Neuronal stem cell (in vitro differentiated cells): ENCODE results near the gene KCNJ6.

ENCODE experiments used
- DNase-seq: peaks from one replicate; pipeline ENCODE4 v3.0.0-alpha.2; 2013; ENCODE audit warnings: low spot score
- H2AFZ ChIP-seq: one replicate; pipeline ENCODE4 v1.6.1; 2013; ENCODE audit warnings: mild to moderate bottlenecking, low read length, inconsistent platforms
- H2AK5ac ChIP-seq: 2 replicates; pipeline ENCODE4 v1.6.1; 2013; ENCODE audit warnings: low read depth, mild to moderate bottlenecking, inconsistent platforms, low read length, moderate library complexity, mixed read lengths
- H2BK120ac ChIP-seq: 2 replicates; pipeline ENCODE4 v1.6.1; 2013; ENCODE audit warnings: low read depth, mild to moderate bottlenecking, inconsistent platforms, low read length, moderate library complexity, mixed read lengths
- H2BK12ac ChIP-seq: one replicate; pipeline ENCODE4 v1.6.1; 2013; ENCODE audit warnings: low read length, inconsistent platforms
- H2BK15ac ChIP-seq: 2 replicates; pipeline ENCODE4 v1.6.1; 2013; ENCODE audit warnings: mild to moderate bottlenecking, low read length, inconsistent platforms, mixed read lengths
- H2BK5ac ChIP-seq: one replicate; pipeline ENCODE4 v1.6.1; 2013; ENCODE audit warnings: inconsistent platforms, mild to moderate bottlenecking, low read length, moderate library complexity
- H3K14ac ChIP-seq: one replicate; pipeline ENCODE4 v1.6.1; 2013; ENCODE audit warnings: low read length, inconsistent platforms
- H3K18ac ChIP-seq: 2 replicates; pipeline ENCODE4 v1.6.1; 2013; ENCODE audit warnings: low read length, inconsistent platforms
- H3K23ac ChIP-seq: 2 replicates; pipeline ENCODE4 v1.6.1; 2013; ENCODE audit warnings: low read depth, mild to moderate bottlenecking, mixed read lengths, low read length, inconsistent platforms; ENCODE audit not compliant: poor library complexity
- H3K27ac ChIP-seq: replicated peaks from 3 replicates; pipeline ENCODE4 v1.5.1; 2013; ENCODE audit warnings: low read length, inconsistent platforms
- H3K27me3 ChIP-seq, 3 experiments: 2 replicates each; pipeline ENCODE4 v1.6.1; 2013; ENCODE audit warnings: low read length in 3 of 3, mild to moderate bottlenecking in 2 of 3, inconsistent platforms in 1 of 3, low read depth in 1 of 3, mixed read lengths in 1 of 3, moderate library complexity in 1 of 3; ENCODE audit not compliant: control insufficient read depth in 3 of 3, insufficient read depth in 3 of 3
- H3K36me3 ChIP-seq, 2 donors: replicated peaks in 1 of 2; 2 replicates each; pipeline ENCODE4 v1.6.1; 2013; ENCODE audit warnings: low read length in 2 of 2; ENCODE audit not compliant: control insufficient read depth in 2 of 2, insufficient read depth in 2 of 2
- H3K4ac ChIP-seq: 2 replicates; pipeline ENCODE4 v1.6.1; 2013; ENCODE audit warnings: inconsistent platforms, mild to moderate bottlenecking, low read length, moderate library complexity
- H3K4me1 ChIP-seq, 2 donors: 1 replicate in 1 of 2; 2 replicates in 1 of 2; pipeline ENCODE4 v1.6.1; 2013; ENCODE audit warnings: low read length in 2 of 2, low read depth in 1 of 2; ENCODE audit not compliant: control insufficient read depth in 2 of 2, insufficient read depth in 1 of 2
- H3K4me2 ChIP-seq: one replicate; pipeline ENCODE4 v1.6.1; 2013; ENCODE audit warnings: mild to moderate bottlenecking, low read length, inconsistent platforms; ENCODE audit not compliant: insufficient read depth, poor library complexity, severe bottlenecking
- H3K4me3 ChIP-seq, 2 donors: 2 replicates each; pipeline ENCODE4 v1.5.1; 2013; ENCODE audit warnings: low read length in 2 of 2, mild to moderate bottlenecking in 2 of 2, inconsistent platforms in 1 of 2, moderate library complexity in 1 of 2
- H3K79me1 ChIP-seq: one replicate; pipeline ENCODE4 v1.6.1; 2013; ENCODE audit warnings: low read depth, mild to moderate bottlenecking, inconsistent platforms, low read length, moderate library complexity
- H3K9ac ChIP-seq: one replicate; pipeline ENCODE4 v1.6.1; 2013; ENCODE audit warnings: mild to moderate bottlenecking, low read depth, low read length, inconsistent platforms; ENCODE audit not compliant: poor library complexity
- H3K9me3 ChIP-seq, 2 donors: replicated peaks in 1 of 2; 2 replicates each; pipeline versions ENCODE3 to v1.6.1; 2013; ENCODE audit warnings: low read length in 2 of 2, mild to moderate bottlenecking in 2 of 2, inconsistent platforms in 1 of 2, low read depth in 1 of 2, mixed read lengths in 1 of 2, moderate library complexity in 1 of 2; ENCODE audit not compliant: control insufficient read depth in 2 of 2, insufficient read depth in 1 of 2
- H4K8ac ChIP-seq: one replicate; pipeline ENCODE4 v1.6.1; 2013; ENCODE audit warnings: low read depth, mild to moderate bottlenecking, inconsistent platforms, low read length, moderate library complexity
- H4K91ac ChIP-seq: one replicate; pipeline ENCODE4 v1.6.1; 2013; ENCODE audit warnings: low read length, low read depth, mild to moderate bottlenecking, inconsistent platforms; ENCODE audit not compliant: poor library complexity
- WGBS, 2 donors: extraction: QIAGEN DNeasy Blood & Tissue Kit; methylation state at CpG; one replicate each; pipeline ENCODE4 v1.1.7; 2013; ENCODE audit warnings: missing lambda C conversion rate in 2 of 2, mixed read lengths in 1 of 2; ENCODE audit not compliant: insufficient read length in 2 of 2, insufficient replicate concordance in 1 of 2; ENCODE audit errors: extremely low coverage in 2 of 2; 5-methylcytosine and 5-hydroxymethylcytosine counted together

The KCNJ6 gene

DNA sequence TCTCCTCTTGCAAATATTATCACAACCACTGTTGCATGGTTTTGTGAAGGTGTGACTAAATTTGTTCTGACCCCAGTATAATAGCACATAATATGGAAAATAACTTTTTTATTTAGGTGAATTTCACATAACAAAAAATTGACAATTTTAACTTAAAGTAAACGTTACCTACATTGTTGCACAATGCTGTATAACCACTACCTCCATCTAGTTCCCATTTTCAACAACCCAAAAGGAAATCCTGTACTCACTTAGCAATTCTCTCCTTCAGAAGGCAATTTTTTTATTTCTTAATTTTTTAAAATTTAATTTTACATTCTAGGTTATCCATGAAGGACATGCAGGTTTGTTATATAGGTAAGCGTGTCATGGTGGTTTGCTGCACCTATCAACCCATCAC lies 95.2 kb downstream of the KCNJ6 start:
- Histone ChIP-seq H3K14ac (no peak overlapping the region), H3K36me3 (no peaks in the 10 kb centered on the region), H3K4ac (no peak overlapping the region), H4K8ac (no peak overlapping the region), H3K79me1 (no peaks in the 10 kb centered on the region), H3K4me1 (peaks cover 5 to 35% of the 10 kb centered on the region in 2 donors), H3K4me3 (no peak overlapping the region), H2BK5ac (no peak overlapping the region), H2BK12ac (no peak overlapping the region), H3K27ac (no peak overlapping the region), H2BK15ac (no peak overlapping the region), H3K23ac (no peak overlapping the region), H2BK120ac (no peak overlapping the region), H2AK5ac (no peak overlapping the region), H3K9ac (no peak overlapping the region), H3K4me2 (no peak overlapping the region), H2AFZ (no peak overlapping the region), H3K18ac (no peak overlapping the region), H3K27me3 (no peaks in the 10 kb centered on the region), H3K9me3 (peaks cover 0 to 2% of the 10 kb centered on the region in 2 donors), H4K91ac (no peak overlapping the region)
- WGBS, 2 donors: no CpG with 5 or more reads among the region's 2 CpGs
- DNase-seq: no peak

DNA sequence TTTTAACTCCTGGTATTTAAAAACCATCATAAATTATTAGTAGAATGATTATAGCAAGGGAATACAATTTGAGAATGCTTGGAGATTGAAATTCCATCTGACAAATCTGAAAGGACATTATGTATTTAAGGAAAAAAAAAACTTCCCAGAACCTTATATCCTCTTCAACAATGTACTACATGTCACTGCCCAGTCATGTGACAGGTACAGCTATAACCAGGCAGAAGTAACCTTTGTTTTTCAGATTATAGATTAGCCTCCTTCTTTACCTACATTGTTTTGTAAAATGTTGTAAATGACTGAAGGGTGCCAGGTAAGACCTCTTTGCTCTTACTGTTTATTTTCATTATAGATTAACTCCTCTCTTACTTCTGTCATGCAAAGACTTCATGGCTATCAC lies 96.9 kb downstream of the KCNJ6 start:
- Histone ChIP-seq H3K4me2 (no peak overlapping the region), H2AK5ac (no peak overlapping the region), H2AFZ (no peak overlapping the region), H3K9ac (no peak overlapping the region), H3K23ac (no peak overlapping the region), H2BK12ac (no peak overlapping the region), H3K14ac (no peak overlapping the region), H3K9me3 (peaks cover 0 to 2% of the 10 kb centered on the region in 2 donors), H3K4me1 (peaks cover 5 to 35% of the 10 kb centered on the region in 2 donors), H3K79me1 (no peaks in the 10 kb centered on the region), H3K4me3 (no peak overlapping the region), H2BK15ac (no peak overlapping the region), H4K8ac (no peak overlapping the region), H2BK120ac (no peak overlapping the region), H3K36me3 (no peaks in the 10 kb centered on the region), H3K18ac (no peak overlapping the region), H2BK5ac (no peak overlapping the region), H3K27me3 (no peaks in the 10 kb centered on the region), H4K91ac (no peak overlapping the region), H3K27ac (no peak overlapping the region), H3K4ac (no peak overlapping the region)
- no peak for DNase-seq

DNA sequence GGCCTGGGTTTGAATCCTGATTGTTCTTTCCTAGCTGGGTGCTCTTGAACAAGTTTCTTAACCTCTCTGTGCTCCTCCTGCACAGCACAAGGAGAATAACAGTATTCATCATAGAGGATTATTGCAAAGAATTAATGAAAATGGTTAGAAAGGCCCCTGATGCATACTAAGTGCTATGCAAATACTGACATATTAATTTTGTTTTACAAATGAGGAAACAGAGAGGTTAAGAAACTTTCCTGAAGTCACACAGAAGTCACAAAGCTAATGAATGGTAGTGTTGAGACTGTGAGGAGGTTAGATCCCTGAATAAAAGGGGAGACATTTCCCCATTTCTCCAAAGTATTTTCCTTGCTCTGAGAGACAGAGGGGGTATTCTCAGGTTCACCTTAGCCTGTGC lies 99.0 kb downstream of the KCNJ6 start:
- H3K79me1 ChIP-seq: no peaks in the 10 kb centered on the region
- no peak for DNase-seq
- peaks cover 5 to 24% of the 10 kb centered on the region in 2 donors for H3K4me1 ChIP-seq
- no peak overlapping the region for H4K8ac ChIP-seq
- no peaks in the 10 kb centered on the region for H3K36me3 ChIP-seq
- no peak overlapping the region for H2BK15ac ChIP-seq
- no peak overlapping the region for H2AK5ac ChIP-seq
- H3K4ac ChIP-seq: no peak overlapping the region
- H3K18ac ChIP-seq: no peak overlapping the region
- no peak overlapping the region for H2BK120ac ChIP-seq
- no peak overlapping the region for H3K27ac ChIP-seq
- H3K27me3 ChIP-seq: no peaks in the 10 kb centered on the region
- H2BK5ac ChIP-seq: no peak overlapping the region
- H3K9me3 ChIP-seq: peaks cover 2 to 4% of the 10 kb centered on the region in 2 donors
- no peak overlapping the region for H3K9ac ChIP-seq
- H3K4me3 ChIP-seq: no peak overlapping the region
- H4K91ac ChIP-seq: no peak overlapping the region
- no peak overlapping the region for H2BK12ac ChIP-seq
- no peak overlapping the region for H3K14ac ChIP-seq
- no peak overlapping the region for H2AFZ ChIP-seq
- H3K23ac ChIP-seq: no peak overlapping the region
- no peak overlapping the region for H3K4me2 ChIP-seq

DNA sequence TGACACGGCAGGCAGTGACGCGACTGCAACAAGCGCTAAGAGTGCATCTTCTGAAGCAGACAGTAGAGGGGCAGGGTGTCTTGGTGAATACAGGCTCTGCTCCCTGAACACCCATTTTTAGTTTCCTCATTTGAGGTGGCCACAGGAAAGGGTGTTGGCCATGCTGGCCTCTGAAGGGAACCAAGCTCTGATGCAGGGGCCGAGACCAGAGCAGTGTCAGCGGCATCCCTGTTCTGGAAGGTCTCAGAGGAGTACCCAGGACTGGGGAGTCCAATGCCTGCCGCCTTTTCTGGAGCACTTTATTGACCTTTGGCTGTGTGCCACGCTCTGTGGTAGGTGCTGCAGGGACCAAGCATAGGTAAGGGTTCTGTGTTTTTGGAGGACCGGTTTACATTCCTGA lies 100.4 kb downstream of the KCNJ6 start:
- no peak overlapping the region for H3K23ac ChIP-seq
- H3K14ac ChIP-seq: no peak overlapping the region
- H3K27me3 ChIP-seq: no peaks in the 10 kb centered on the region
- H3K4me2 ChIP-seq: no peak overlapping the region
- no peak overlapping the region for H2AFZ ChIP-seq
- no peaks in the 10 kb centered on the region for H3K79me1 ChIP-seq
- no peak overlapping the region for H4K91ac ChIP-seq
- peaks cover 5 to 20% of the 10 kb centered on the region in 2 donors for H3K4me1 ChIP-seq
- WGBS, 2 donors: no CpG with 5 or more reads among the region's 9 CpGs
- H3K9ac ChIP-seq: no peak overlapping the region
- H4K8ac ChIP-seq: no peak overlapping the region
- no peak overlapping the region for H2BK120ac ChIP-seq
- no peak overlapping the region for H2BK15ac ChIP-seq
- H3K36me3 ChIP-seq: no peaks in the 10 kb centered on the region
- H3K27ac ChIP-seq: no peak overlapping the region
- no peak overlapping the region for H2BK12ac ChIP-seq
- no peak overlapping the region for H3K4ac ChIP-seq
- H2AK5ac ChIP-seq: no peak overlapping the region
- DNase-seq: no peak
- no peak overlapping the region for H3K4me3 ChIP-seq
- peaks cover 2 to 12% of the 10 kb centered on the region in 2 donors for H3K9me3 ChIP-seq
- no peak overlapping the region for H3K18ac ChIP-seq
- no peak overlapping the region for H2BK5ac ChIP-seq
